Coronary artery (tissue), 2 donors: ENCODE measurements around the gene C17orf113.
"Not testable (repeated sequence)": the region's sequence is repeated elsewhere in the genome, so short reads cannot be mapped to it uniquely, and the experiment has no call there.

Experiments used
- DNase-seq: peaks from one replicate; pipeline ENCODE4 v3.0.0-alpha.2; 2017; ENCODE audit warnings: low spot score
- H3K27ac ChIP-seq, 2 donors: fragments of 200-600 bp; sonication (generic); one replicate each; pipeline ENCODE4 v1.5.1; 2016 to 2019
- H3K4me3 ChIP-seq: fragments of 200-600 bp; sonication (generic); 2 replicates; pipeline ENCODE4 v1.5.1; 2016; ENCODE audit warnings: mild to moderate bottlenecking, moderate library complexity
- TF ChIP-seq, protein P1 (sequence below): fragments of 200-600 bp; sonication (generic); IDR thresholded peaks from one replicate; pipeline ENCODE4 v1.5.1; 2019; ENCODE audit warnings: antibody characterized with exemption

The C17orf113 gene

DNA sequence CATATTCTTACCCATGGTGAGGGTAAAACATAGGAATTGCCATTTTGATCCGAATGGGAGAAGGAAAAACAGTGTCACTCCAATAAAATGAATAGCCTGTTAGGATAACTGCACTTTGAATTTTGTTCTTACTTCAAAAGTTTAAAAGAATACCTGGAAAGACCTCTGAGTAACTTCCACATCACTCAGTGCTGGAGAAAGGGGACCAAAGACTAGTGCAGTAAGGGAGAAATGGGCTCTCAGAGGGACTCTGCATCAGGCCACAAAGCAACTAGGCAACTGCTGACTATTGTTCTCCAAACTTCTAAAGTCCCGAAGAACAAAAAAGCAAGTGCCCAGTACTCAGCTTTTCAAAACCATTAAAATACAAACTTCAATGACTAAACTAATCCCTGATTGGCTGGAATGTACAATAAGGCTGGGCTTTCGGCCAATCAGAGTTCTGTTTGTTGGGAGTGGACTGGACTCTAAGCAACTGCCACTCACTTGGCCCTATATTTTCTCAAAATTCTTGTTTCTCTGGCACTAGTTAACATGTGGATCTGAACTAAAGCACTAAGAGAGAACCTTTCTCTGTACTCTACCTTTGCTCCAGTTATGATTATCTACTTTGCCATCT, 39.4 kb downstream of the C17orf113 start:
- TF ChIP-seq, protein P1, sequence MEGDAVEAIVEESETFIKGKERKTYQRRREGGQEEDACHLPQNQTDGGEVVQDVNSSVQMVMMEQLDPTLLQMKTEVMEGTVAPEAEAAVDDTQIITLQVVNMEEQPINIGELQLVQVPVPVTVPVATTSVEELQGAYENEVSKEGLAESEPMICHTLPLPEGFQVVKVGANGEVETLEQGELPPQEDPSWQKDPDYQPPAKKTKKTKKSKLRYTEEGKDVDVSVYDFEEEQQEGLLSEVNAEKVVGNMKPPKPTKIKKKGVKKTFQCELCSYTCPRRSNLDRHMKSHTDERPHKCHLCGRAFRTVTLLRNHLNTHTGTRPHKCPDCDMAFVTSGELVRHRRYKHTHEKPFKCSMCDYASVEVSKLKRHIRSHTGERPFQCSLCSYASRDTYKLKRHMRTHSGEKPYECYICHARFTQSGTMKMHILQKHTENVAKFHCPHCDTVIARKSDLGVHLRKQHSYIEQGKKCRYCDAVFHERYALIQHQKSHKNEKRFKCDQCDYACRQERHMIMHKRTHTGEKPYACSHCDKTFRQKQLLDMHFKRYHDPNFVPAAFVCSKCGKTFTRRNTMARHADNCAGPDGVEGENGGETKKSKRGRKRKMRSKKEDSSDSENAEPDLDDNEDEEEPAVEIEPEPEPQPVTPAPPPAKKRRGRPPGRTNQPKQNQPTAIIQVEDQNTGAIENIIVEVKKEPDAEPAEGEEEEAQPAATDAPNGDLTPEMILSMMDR = no peak
- DNase-seq = no peak
- Histone ChIP-seq H3K4me3 (no peak overlapping the region), H3K27ac (peak overlapping the region in 1 of 2 donors; percentile 51)

DNA sequence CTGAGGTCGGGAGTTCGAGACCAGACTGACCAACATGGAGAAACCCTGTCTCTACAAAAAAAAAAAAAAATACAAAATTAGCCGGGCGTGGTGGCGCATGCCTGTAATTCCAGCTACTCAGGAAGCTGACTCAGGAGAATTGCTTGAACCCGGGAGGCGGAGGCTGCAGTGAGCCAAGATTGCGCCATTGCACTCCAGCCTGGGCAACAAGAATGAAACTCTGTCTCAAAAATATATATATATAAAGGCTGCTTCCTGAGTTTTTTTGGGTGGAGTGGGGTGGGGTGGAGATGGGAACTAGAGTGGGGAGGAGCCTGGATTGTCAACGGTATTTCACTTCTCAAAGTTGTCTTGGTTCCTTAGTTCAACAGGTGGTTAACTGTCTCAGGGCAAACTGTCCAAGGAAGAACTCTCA, 40.1 kb downstream of the C17orf113 start:
- DNase-seq, H3K4me3 ChIP-seq: not testable (repeated sequence)
- peak overlapping the region in 1 of 2 donors; percentile 51 for H3K27ac ChIP-seq

DNA sequence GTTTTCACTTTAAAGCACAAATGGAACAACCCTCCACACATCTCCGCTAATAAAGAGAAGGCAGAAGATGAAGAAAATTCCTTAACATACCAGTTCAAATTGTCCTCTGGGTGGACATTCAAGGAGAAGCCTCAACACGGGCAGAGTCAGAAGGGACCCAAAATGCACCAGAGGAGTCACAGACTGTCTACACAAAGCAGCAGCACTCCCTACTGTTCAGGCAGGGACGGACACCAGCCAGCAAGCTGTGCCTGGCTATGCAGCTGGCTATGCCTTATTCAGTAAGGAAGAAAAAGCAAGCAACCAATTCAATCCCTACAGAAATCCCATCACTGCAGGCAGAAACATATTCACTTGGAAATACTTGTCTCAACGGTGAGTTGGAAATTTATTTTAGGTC, 41.2 kb downstream of the C17orf113 start:
- no peak overlapping the region for H3K27ac ChIP-seq
- no peak for DNase-seq
- TF ChIP-seq, protein P1 = no peak
- no peak overlapping the region for H3K4me3 ChIP-seq

DNA sequence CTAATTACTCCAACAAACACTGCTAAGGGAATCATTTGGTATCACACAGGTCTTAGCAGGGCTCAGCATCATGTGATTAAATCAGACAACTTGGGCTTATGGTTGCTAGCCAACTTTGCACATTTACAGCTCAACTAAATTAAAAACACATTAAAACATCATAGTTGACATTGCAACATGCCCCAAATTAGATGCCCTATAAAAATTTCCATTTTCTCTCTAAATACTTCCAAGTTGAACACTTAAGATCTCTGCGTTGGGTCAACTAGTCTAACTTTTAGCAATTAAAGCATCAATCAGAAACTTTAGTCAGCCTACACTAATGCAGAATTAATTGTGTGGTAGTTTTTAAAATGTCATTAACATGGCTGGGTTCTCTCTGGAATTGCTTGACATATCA, 45.2 kb downstream of the C17orf113 start:
- TF ChIP-seq, protein P1 = no peak
- Histone ChIP-seq H3K27ac (no peak overlapping the region), H3K4me3 (no peak overlapping the region)
- DNase-seq = no peak

DNA sequence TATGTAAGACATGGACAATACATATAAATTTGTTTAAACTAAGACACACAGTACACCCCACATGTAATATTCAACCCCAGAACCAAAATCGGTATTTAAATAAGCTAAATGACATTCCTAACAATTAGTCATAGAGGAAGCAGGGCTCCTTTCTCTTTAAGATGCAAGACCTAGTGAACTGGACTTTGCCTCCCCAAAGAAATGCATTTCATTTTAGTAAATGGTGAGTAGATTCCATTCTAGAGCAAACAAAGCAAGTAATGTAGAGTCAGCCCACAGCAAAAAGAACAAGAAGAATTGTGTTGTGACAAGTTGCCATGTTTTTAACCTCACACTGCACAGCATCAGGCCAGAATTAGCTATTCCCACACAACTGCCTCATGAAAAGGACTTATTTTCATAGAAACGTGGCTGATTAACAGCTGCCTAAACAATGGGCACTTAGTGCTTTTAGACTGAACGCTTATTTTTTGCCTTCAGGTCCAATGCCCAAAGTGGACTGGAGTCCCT, 47.6 kb downstream of the C17orf113 start:
- no peak overlapping the region for H3K27ac ChIP-seq
- no peak for DNase-seq
- TF ChIP-seq, protein P1 = no peak
- no peak overlapping the region for H3K4me3 ChIP-seq

DNA sequence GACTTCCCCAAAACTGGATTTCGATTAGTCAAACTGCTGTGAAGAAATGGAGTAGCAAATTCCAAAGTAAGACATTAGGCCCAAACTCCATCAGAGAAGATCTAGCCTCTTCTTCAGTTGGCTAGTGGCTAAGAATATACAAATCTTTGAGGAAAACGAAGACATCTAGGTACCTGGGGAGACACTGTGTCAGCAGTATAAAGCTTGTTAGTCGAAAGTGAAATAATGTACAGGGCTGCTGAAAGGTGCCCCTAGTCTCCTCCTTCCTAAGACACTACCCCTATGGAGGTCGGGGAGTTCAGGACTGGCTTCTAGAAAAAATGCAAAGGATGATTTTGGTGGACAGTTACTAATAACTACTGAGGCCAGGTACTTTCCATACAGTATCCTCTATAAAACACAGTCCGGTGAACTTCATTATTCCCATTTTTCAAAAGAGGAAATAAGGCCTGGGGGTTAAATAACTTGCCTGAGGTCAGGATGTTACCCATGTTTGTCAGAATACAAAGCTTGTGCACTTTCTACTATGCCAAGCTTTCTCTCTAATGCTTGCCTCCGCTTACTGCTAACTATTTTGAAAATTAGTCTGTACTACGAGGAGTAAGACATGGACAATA, 48.1 kb downstream of the C17orf113 start:
- Histone ChIP-seq H3K27ac (no peak overlapping the region), H3K4me3 (no peak overlapping the region)
- no peak for DNase-seq
- TF ChIP-seq, protein P1 = no peak

DNA sequence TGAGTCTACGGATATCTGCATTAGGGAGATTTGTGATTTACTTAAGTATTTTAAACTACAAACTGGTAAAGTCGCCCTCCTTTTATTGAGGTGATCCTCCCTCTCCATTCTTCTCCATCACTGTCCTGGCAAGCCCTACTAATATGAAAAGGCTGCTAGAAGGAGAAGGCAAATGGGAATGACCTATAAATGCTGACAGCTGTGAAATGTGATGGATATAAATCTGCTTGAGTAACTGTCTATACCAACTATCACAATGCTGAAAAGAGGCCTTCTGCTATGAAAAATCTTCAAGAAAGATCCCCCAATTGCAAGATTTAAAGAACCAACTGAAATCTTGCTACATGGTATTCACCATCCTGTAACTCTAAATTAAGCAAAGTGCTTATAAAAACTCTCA, 48.7 kb downstream of the C17orf113 start:
- TF ChIP-seq, protein P1 = no peak
- H3K4me3 ChIP-seq = no peak overlapping the region
- DNase-seq = no peak
- H3K27ac ChIP-seq = no peak overlapping the region
